Measurements from ENCODE around the gene MRPL36. TPM values are rescaled to one million over a fixed set of nuclear protein-coding genes. Genes with fewer than 3 reads are reported as not detected.

Gene MRPL36
- total and polyA plus RNA-seq, 9 of the 15 experiments (the other 6 are each of a cell fraction or from before 2014, with no cell fraction given) = 78.3 to 557 (median 124) TPM

- no peaks in the 10 kb centered on the region for H3K36me3 ChIP-seq (ENCODE audit: control insufficient read depth, insufficient read depth, low read length)
- peaks cover 21% of the 10 kb centered on the region for H4K20me1 ChIP-seq (replicated peaks; ENCODE audit: control insufficient read depth, insufficient read depth, low read length)
- BruUV-seq (replicated peaks) = no TSS peak
- in situ Hi-C loops (cut with MboI) (no loop called here), intact Hi-C loops (cut with micrococcal nuclease) (no loop called here)
- no peaks in the 10 kb centered on the region for H3K9me1 ChIP-seq (ENCODE audit: control insufficient read depth, insufficient read depth, low read length)
- no peak overlapping the region; the same call in 2 of the 3 replicates for H3K27ac ChIP-seq (ENCODE audit: extremely low read depth, low read depth, low read length)
- peaks cover 0 to 23% of the 10 kb centered on the region in 2 experiments; a peak in 2 of 5 replicates for H3K4me1 ChIP-seq (replicated peaks in 1 of 2; ENCODE audit: control insufficient read depth in 2 of 2, insufficient read depth in 2 of 2, low read length in 2 of 2)
- peaks cover 60 to 61% of the 10 kb centered on the region in 2 experiments for H3K27me3 ChIP-seq (ENCODE audit: control insufficient read depth in 2 of 2, insufficient read depth in 2 of 2, low read length in 2 of 2)
- no peak overlapping the region for H3K9ac ChIP-seq (ENCODE audit: insufficient read depth in 1 of 2, low read depth in 2 of 2, low read length in 2 of 2)
- no peak for FAIRE-seq
- H3K9me3 ChIP-seq (replicated peaks; ENCODE audit: control insufficient read depth, insufficient read depth, low read depth, low read length) = no peaks in the 10 kb centered on the region
- H2AFZ ChIP-seq (ENCODE audit: low read depth, low read length) = no peak overlapping the region
- peak; percentile 24 for ATAC-seq
- ChIA-PET POLR2A (interaction anchor here (0.7 to 1.9 kb wide), 2 partner anchors 12 to 125 kb away, joined by 4 to 5 read pairs; no protein-coding TSS in a partner anchor), CTCF (ENCODE audit: low intra/inter-chr PET ratio) (no interaction called here)
- WGBS (ENCODE audit: insufficient coverage, low coverage, missing lambda C conversion rate) = 3% methylated on average over 31 of the region's 31 CpGs
- no peaks in the 10 kb centered on the region for H3K79me2 ChIP-seq (ENCODE audit: control insufficient read depth, insufficient read depth, low read length)
- H3K4me3 ChIP-seq = no peak overlapping the region
- TF ChIP-seq TFAP4 (CRISPR knock-in tag; IDR thresholded peaks at IDR 0.05; ENCODE audit: borderline replicate concordance) (peak; percentile 15; the same call in 1 of the 2 replicates), ZNF785 (CRISPR knock-in tag; IDR thresholded peaks at IDR 0.05) (no peak)
- no peak for DNase-seq (ENCODE audit: extremely low read depth in 1 of 4, low spot score in 3 of 4)
- H3K4me2 ChIP-seq (ENCODE audit: insufficient read depth, low read length) = no peak overlapping the region
These were observed 41.3 kb upstream of the MRPL36 start for GRCh38 chr5:1840741-1841521.

GRCh38 chr5:1840071-1840547, 40.5 kb upstream of the MRPL36 start:
- Histone ChIP-seq H3K27ac (ENCODE audit: extremely low read depth, low read depth, low read length) (no peak overlapping the region), H2AFZ (ENCODE audit: low read depth, low read length) (no peak overlapping the region), H3K27me3 (ENCODE audit: control insufficient read depth in 2 of 2, insufficient read depth in 2 of 2, low read length in 2 of 2) (peaks cover 67 to 68% of the 10 kb centered on the region in 2 experiments), H3K36me3 (ENCODE audit: control insufficient read depth, insufficient read depth, low read length) (no peaks in the 10 kb centered on the region), H3K4me1 (replicated peaks in 1 of 2; ENCODE audit: control insufficient read depth in 2 of 2, insufficient read depth in 2 of 2, low read length in 2 of 2) (peaks cover 0 to 23% of the 10 kb centered on the region in 2 experiments; a peak in 2 of 5 replicates), H3K4me2 (ENCODE audit: insufficient read depth, low read length) (no peak overlapping the region), H3K4me3 (no peak overlapping the region), H4K20me1 (replicated peaks; ENCODE audit: control insufficient read depth, insufficient read depth, low read length) (peaks cover 22% of the 10 kb centered on the region), H3K9me3 (replicated peaks; ENCODE audit: control insufficient read depth, insufficient read depth, low read depth, low read length) (no peaks in the 10 kb centered on the region), H3K9ac (ENCODE audit: insufficient read depth in 1 of 2, low read depth in 2 of 2, low read length in 2 of 2) (no peak overlapping the region), H3K9me1 (ENCODE audit: control insufficient read depth, insufficient read depth, low read length) (no peaks in the 10 kb centered on the region), H3K79me2 (ENCODE audit: control insufficient read depth, insufficient read depth, low read length) (no peaks in the 10 kb centered on the region)
- intact Hi-C loops (cut with micrococcal nuclease) (no loop called here), in situ Hi-C loops (cut with MboI) (no loop called here)
- CTCF ChIA-PET (ENCODE audit: low intra/inter-chr PET ratio) = no interaction called here
- POLR2A ChIA-PET = interaction anchor here (1.9 kb wide), 1 partner anchor 11 kb away, joined by 5 read pairs; no protein-coding TSS in a partner anchor
- no peak for ATAC-seq
- DNase-seq (ENCODE audit: extremely low read depth in 1 of 4, low spot score in 3 of 4) = no peak
- WGBS (ENCODE audit: insufficient coverage, low coverage, missing lambda C conversion rate) = 8% methylated on average over 20 of the region's 20 CpGs
- no TSS peak for BruUV-seq (replicated peaks)
- no peak for FAIRE-seq
- TF ChIP-seq NKRF (IDR thresholded peaks at IDR 0.05; ENCODE audit: borderline replicate concordance) (no peak), ELF1 (tag; IDR thresholded peaks at IDR 0.05) (no peak), KLF1 (tag; IDR thresholded peaks at IDR 0.05) (no peak), CBX1 (IDR thresholded peaks at IDR 0.05; ENCODE audit: low read depth) (no peak), TAF15 (IDR thresholded peaks at IDR 0.05; ENCODE audit: low read depth, low read length) (no peak), CBX3 (IDR thresholded peaks at IDR 0.05; ENCODE audit: borderline replicate concordance in 1 of 2, low read length in 2 of 2) (no peak), GATAD2B (IDR thresholded peaks at IDR 0.05; ENCODE audit: borderline replicate concordance) (no peak), EP400 (IDR thresholded peaks at IDR 0.05) (no peak), DIDO1 (tag; IDR thresholded peaks at IDR 0.05; ENCODE audit: low read depth) (no peak), ZFP30 (CRISPR knock-in tag; IDR thresholded peaks at IDR 0.05; ENCODE audit: borderline replicate concordance) (no peak), SOX6 (IDR thresholded peaks at IDR 0.05) (no peak)

All from K562 (cell line).